HG02981 (cell line): Measurements from ENCODE around the gene HIF3A.
"Not testable (repeated sequence)": the region's sequence is repeated elsewhere in the genome, so short reads cannot be mapped to it uniquely, and the experiment has no call there.

Source experiments
- ATAC-seq: cut with Tn5 transposase; IDR thresholded peaks from one replicate; pipeline ENCODE4 v1.9.1; 2021; ENCODE audit warnings: mild to moderate bottlenecking, moderate library complexity; ENCODE audit not compliant: unreplicated experiment

HIF3A gene

DNA sequence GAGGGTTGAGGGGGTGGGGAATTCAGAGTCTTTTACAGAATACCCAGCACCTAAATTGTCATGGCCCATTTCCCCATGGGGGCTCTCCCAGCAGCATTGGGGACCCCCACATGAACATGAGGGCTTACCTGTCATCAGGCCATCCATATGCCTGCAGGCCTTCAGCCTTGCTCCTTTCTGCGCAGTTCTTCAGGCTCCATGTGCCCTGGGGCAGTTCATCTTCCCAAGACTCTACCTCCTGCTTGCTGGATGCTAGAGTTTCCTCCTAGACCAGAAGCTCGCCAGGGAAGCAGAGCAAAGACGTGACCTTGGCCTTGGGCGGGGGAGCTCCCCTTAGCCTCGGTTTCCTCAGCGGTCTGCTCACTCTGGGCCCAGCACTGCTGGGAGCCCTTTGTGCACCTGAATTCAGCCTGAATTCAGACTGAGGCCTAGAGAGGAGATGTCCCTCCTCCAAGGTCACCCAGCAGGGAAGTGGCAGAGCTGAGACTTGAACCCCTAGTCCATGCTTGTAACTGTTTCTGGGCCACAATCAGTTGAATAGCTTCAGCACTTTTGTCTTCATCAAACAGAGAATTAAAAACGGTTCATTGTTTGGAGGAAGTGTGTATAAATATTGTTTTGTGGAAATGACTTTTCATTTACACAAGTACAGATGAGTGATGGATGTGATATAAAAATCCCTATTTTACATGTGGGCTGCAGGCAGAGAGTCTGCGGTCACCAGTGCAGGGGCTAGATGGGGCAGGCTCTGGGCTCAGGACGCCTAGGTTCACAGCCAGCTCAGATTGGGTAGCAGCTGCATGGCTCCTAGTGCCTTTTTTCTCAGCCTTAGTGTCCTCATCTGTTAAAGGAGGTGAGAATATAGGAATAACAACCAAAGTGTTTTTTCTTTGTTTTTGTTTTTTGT, 59.6 kb downstream of the HIF3A start:
- no peak for ATAC-seq

DNA sequence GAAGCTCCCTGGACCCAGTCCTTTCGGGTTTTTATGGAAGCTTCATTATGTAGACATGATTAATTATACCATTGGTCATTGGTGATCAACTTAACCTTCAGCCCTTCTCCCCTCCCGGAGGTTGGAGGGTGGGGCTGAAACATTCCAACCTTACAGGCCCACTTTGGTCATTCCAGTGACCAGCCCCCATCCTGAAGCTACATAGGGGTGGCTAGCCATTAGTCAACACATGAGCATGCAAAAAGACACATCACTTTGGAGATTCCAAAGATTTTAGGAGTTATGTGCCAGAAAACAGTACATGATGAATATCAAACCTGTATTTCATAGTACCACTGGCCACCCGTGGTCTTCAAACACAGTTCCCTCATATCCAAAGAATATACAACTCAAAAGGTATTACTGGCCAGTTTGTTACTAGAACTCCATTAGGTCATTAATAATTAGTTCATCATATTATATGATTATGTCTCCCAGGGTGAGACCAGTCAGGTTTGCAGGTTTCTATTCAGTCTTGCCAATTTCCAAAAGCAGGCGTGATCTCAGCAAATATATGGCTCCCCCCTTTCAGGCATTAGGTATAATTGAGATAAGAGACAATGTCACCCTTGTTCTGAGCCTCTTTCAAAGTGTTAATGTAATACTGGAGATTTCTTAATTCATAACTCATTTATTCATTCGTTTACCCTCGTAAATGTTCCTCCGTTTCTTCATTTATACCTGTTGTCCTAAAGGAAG, 61.2 kb downstream of the HIF3A start:
- ATAC-seq, result no peak

DNA sequence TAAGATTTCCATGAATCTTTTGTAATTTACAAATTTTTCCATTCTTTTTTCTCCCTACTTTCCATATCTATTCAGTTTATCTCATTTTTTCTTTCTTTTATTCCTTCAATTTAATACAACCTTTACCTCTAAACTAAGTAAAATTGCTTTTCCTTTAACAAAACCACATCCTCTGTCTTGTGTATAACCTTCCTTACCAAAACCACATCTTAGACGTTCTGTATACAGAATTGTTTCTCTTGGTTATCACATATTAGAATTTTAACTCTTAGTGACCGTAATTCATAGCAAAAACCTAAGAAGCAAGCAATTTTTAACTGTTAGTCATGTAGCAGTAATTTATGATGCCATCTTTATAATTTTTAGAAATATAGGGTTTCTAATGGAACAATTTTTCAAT, 65.1 kb downstream of the HIF3A start:
- no peak for ATAC-seq

DNA sequence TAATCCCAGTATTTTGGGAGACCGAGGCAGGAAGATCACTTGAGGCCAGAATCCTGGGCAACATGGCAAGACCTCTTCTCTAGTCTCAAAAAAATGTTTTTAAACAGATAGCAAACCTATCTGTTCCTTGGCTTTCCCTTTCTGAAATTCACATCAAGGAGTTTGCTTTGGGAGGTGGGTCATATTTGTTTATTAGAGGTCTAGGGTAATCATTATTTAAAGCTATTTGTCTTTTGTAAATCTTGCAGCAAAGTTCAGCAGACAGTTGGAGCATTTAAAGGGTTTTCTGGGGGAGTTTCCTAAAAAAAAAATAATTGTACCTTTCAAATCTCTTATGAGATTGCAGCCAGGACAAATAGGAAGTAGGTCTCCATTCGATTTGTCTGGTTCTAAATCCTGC, 67.5 kb downstream of the HIF3A start:
- ATAC-seq, result no peak

DNA sequence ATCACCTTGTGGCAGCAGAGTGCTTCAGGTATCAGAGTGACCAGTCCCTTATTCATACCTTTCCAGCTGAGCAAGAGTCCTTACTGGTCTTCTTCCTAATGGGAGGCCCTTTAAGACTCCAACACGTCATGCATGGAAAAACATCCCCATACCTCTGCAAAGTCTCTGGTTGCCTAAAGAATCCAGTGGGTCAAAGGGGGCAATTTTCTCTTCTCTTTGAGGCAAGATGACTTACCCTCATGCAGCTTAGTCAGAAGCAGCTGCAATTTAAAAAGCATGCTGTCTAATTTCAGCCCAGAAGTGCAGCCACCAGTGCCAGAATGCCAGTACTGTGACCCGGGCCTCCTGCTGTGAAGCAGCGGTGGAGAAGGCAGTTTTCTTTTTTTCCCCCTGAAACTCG, 68.7 kb downstream of the HIF3A start:
- no peak for ATAC-seq

DNA sequence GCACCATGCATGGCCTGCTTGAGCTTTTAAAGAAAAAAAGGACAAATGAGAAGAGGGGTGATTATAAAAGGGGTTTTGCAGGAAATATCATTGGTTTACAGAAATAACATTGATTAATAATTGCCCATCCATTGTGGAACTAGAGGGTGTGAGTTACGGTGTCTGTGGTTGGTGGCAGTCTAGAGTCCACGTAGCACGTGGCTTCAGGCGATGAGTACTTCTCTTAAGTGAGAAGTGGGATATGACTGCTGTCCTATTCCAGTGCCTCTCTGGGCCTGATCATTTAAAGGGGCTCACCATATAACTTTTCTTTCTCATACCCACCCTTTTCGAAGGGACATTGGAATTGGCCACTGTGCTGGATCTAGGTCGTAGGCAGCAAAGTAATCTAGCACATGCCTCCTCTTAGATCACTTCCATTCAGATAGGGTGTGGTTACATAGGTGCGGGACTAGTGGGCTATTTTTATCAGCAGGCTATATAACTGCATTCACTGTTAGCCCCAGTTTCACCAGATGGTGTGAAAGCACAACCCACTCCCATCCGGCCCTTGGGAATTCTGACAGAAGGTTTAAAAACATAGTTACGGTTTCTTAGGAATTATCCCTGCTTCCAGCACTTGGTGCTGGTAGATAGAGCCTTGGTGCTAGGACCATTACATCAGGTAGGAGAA, 69.9 kb downstream of the HIF3A start:
- ATAC-seq, result no peak

DNA sequence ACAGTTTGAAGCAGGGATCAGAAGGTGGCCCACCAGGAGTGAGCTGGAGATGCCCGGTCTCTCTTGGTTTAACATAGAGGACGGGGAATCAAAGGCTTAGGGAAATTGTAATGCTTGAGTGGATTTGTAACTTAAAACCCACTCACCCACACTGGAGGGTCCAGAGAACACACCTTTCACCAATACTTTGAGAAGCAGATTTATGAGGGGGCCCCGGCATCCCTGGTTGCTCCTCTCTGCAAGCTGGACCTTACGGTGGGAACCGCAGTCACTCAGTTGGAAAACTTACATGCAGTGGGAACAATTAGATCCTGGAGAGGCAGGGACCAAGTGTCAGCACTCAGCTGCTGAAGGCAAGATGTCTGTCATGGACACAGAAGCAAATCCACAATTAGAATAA, 70.6 kb downstream of the HIF3A start:
- no peak for ATAC-seq

DNA sequence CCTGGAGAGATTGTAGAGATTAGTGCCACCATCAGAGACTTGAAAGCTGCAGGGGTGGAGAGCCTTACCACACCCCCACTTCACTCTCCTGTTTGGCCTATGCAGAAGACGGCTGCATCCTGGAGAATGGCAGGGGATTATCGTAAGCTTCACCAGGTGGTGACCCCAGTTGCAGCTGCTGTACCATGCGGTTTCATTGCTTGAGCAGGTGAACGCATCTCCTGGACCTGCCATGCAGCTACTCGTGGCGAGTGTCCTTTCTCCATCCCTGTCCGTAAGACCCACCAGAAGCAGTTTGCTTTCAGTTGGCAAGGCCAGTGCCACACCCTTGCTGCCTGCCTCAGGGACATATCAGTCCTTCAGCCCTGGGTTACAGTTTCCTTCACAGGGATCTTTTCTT, 71.3 kb downstream of the HIF3A start:
- no peak for ATAC-seq

DNA sequence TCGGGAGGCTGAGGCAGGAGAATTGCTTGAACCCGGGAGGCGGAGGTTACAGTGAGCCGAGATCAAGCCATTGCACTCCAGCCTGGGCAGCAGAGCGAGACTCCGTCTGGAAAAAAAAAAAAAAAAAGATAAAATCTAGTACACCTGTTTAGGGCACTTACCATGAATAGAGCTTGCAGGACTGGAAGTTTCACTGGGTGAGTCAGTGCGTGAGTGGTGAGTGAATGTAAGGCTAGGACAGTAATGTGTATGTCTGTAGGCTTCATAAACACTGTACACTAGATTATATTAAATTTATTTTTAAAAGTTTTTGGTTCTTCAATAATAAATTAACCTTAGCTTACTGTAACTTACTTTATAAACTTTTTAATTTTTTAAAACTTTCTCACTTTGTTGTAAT, 73.0 kb downstream of the HIF3A start:
- ATAC-seq, result no peak

DNA sequence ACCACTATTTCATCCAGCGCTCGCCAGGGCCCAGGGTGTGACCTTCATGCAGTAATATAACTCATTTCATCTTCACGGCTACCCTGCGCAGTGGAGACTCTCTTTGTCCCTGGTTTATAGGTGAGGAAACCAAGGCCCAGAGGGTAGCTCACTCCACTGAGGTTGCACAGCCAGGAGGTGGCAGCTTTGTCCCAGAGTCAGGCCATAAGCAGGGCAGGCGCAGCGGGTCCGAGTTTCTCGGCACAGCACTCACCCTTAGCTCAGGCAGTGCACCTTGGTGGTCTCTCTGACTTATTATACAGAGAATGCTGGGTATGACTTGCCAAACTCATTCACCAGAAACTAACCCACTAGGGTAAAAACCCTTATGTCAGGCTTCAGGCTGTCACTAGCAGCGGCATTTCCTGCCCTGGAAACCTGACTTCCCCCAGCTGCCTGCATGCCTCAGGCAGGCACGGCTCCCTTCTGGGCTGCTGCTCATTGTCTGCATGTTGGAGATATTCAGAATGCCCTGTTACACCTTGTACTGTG, 74.6 kb downstream of the HIF3A start:
- ATAC-seq, result no peak

DNA sequence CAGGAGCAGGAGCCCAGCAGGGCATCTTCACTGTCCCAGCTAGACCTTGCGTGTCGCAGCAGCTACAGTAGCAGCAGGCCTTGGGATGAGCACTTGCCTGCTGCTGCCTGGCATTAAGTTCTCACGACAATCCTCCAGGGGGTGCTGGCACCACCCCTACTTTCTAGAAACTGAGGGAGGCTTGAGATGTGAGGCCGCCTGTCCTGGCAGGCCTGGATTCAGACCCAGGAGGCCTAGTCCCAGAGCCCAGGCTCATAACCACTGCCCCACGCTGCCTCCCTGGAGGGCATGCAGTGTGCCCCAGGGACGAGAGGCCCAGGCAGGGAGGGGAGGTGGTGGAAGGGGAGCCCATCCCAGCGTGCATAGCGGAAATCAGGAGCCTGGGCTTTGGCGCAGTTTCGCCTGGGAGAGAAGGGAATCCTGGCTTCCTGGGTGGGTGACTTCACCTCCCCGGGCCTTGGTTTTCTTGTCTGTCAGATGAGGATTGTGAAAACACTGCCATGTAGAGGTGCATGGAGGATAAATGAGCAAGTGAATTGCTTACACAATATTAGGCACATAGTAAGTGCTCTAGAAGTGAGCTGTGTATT, 76.2 kb downstream of the HIF3A start:
- no peak for ATAC-seq

DNA sequence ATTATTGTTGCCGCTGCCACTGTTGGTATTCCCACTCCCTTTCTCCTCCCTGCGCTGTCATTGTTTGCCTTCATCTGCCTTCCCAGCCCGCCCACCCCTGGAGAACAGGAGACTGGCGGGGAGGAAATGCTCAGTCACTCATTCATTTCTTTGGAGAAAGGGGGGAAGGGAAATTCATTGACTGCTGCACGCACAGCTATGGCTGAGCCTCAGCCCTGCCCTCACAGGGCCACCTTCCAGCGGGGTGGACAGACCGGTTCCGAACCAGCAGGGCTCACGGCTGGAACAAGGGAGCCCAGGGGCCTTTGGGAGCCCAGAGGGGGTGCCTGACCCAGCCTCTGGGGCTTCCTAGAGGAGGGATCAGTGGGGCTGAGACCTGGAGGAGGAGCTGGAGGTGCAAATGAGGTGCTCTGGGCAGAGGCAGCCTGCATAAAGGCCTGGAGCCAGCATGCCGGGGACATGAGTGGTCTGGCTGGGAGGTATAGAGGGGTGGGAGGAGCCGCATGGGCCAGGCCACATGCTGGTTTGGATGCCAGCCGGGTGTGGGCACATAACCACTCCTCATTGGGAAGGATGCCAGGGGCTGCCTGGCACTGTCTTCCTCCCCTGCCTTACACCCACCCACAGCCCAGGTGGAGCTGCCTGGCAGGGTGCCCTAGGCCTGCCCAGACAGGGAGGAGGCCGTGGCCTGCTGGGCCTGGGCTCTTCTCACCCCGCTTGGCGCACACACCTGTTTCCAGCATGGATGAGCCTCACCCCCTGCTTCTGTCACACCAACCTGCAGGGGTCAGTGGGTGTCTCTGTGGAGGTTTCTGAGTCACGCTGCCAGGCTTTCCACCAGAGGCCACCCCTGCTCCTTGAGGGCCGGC, 76.9 kb downstream of the HIF3A start:
- ATAC-seq, result no peak

DNA sequence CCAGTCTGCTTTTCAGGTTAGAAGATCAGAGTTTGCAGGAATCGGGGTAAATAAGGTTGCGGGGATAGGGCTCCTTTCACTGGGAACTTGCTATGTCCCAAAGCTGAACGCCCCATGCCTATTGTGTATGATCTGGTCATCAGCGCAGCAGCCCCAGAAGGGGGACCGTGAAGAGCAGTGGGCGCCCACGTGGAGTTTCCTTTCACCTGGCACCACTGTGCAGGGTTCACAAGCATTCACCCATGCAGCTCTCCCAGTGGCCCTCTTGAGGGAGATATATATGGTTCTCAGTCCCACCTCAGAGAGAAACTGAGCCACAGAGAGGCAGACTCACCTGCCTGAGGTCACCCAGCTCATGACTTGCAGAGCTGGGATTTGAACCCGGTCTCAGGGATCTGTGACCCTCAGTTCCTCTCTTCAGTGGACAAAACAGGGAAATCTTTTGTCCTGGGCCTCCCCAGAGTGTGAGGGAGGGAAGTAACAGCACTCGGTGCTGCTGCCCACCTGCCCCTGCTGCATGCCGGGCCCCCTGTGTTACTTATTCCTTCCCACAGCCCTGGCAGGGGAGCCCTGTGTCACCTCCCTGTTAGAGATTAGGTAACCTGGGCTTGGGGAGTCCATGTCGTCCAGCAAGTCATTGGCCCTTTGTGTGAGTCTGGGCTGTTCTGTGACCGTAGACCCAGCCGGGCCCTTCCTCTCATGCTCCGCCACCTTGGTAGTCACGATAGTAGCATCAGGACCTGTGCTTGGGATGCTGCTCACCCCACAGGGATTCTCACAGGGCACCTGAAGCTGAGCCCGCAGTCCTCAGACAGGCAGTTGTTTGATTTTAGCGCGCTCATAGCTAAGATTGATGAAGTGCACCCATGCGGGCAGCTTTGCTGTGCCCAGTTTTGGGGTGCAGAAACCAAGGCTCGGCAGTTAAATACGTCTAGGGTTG, 78.0 kb downstream of the HIF3A start:
- ATAC-seq, result no peak

DNA sequence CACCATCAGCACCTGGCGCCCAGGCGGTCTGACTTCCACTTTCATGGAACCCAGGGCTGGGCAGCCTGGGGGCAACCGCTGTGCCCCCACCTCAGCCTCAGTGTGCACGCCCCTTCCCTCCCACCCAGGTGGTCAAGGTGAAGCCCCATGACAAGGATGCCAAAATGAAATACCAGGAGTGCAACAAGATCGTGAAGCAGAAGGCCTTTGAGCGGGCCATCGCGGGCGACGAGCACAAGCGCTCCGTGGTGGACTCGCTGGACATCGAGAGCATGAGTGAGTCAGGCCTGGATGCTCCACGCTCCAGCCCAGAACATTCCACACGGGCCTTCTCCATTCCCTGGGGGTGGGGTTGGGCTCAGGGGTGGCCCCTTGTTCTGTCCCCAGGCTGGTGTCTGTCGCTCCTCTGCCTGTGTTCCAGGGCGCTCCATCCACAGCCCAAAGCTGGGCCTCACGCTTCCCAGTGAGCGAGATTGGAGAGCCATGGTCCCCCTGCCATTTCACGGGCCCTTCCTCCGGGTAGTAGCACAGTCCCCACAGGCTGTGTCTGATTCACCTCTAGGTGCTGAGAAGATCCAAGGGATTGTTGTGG, 78.7 kb downstream of the HIF3A start:
- not testable (repeated sequence) for ATAC-seq

DNA sequence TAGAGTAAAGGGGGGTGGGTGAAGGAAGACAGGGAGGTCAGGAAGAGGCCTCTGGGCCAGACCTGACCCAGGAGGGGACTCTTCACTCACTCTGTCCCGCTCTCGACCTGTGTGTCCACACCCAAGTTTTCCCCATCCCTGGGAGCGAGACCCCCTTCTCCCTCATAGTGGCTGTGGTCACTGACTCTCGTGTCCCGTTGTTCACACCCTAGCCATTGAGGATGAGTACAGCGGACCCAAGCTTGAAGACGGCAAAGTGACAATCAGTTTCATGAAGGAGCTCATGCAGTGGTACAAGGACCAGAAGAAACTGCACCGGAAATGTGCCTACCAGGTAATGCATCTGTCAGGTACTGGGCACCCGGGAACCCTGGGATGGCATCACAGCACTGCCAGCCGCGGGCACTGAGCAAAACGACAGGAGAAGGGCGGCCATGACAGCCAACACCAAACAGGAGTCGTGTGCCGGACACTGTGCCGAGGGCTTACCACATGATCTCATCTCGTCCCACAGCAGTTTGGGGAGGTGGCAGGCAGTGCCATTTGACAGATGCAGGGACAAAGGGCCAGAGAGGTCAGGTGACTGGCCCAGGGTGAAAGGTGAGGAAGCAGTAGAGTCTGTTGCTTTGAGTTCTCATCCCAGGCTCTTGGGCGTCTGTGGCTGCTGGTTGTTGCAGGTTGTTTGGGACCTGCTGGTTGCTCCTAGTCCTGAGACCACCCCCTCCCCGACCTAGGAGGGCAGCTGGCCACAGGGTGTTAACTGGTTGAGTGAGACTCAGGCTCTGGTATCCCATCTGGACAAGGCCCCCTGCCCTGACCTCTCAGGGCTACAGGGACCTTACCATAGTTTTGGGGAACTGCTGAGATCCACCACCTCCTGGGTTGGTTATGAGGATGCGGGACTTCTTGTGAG, 79.7 kb downstream of the HIF3A start:
- ATAC-seq, result no peak

DNA sequence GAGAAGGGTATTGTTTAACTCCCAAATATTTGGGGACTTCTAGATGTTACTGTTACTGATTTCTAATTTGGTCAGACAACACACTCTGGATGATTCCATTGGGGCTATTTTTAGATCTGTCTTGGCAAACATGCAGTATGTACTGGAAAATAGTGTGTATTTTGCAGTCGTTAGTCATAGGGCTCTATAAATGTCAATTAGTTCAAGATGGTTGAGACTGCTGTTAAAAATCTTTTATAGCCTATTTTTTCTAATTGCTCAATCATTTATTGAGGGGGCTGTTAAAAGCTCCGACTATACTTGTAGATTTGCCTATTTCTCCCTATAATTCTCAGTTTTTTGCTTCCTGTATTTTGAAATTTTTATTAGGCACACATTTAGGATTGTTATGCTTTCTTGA, 81.4 kb downstream of the HIF3A start:
- ATAC-seq, result no peak

DNA sequence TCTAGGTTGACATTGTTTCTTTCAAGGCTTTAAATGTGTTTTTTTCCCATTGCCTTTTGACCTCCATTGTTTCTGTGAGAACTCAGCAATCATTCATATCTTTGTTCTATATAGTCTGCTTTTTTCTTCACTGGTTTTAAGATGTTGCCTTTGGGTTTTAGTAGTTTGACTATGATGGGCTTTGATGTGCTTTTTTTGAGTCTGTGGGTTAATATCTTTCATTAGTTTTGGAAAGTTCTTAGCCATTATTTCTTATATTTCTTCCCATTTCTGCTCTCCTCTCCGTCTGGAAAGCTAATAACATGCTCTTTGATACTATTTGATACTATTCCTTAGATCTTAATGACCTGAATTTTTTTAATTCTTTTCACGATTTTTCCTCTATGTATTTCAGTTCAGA, 83.8 kb downstream of the HIF3A start:
- ATAC-seq, result no peak

DNA sequence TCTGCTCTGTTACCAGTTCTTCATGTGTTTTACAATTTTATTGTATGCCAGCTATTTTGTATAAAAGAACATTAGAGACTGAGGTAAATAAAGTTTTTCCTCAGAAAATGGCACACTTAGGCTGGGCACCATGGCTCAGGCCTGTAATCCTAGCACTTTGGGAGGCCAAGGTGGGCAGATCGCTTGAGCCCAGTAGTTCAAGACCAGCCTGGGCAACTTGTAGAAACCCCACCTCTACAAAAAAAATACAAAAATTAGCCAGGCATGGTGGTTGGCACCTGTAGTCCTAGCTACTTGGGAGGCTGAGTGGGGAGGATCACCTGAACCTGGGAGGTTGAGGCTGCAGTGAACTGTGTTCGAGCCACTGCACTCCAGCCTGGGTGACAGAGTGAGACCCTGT, 84.5 kb downstream of the HIF3A start:
- no peak for ATAC-seq
